HepG2 (cell line): ENCODE measurements around the gene TOB1. TPM values are rescaled to one million over a fixed set of nuclear protein-coding genes. Genes with fewer than 3 reads are reported as not detected.

ENCODE experiments used
- FOXA3 ChIP-seq: IDR thresholded peaks from 2 replicates; pipeline ENCODE4 v1.6.1; 2016; ENCODE audit warnings: missing genetic modification reagents, missing compliant biosample characterization
- FOXO1 ChIP-seq: sonication (generic); formaldehyde crosslinking; IDR thresholded peaks from 2 replicates; pipeline ENCODE4 v1.4.0; 2020; ENCODE audit warnings: missing genetic modification reagents
- HDAC2 ChIP-seq: sonication (generic); formaldehyde crosslinking; IDR thresholded peaks from 2 replicates; pipeline ENCODE4 v1.4.0; 2020; ENCODE audit warnings: missing genetic modification reagents
- HMG20B ChIP-seq: conservative IDR thresholded peaks from 2 replicates; pipeline ENCODE4 v1.6.1; 2016; ENCODE audit warnings: missing genetic modification reagents, missing compliant biosample characterization
- KDM3A ChIP-seq: IDR thresholded peaks from 2 replicates; pipeline ENCODE4 v1.6.1; 2018; ENCODE audit warnings: low read depth, missing compliant biosample characterization
- MBD4 ChIP-seq: IDR thresholded peaks from 2 replicates; pipeline ENCODE4 v1.6.1; 2012; ENCODE audit warnings: low read length, inconsistent platforms, borderline replicate concordance
- MXD4 ChIP-seq: IDR thresholded peaks from 2 replicates; pipeline ENCODE4 v1.6.1; 2016; ENCODE audit warnings: mild to moderate bottlenecking, missing biosample characterization, missing genetic modification reagents
- TFDP2 ChIP-seq: sonication (generic); formaldehyde crosslinking; IDR thresholded peaks from 2 replicates; pipeline ENCODE4 v1.4.0; 2020; ENCODE audit warnings: missing genetic modification reagents
- ZBTB26 ChIP-seq: IDR thresholded peaks from 2 replicates; pipeline ENCODE4 v1.6.1; 2016; ENCODE audit warnings: missing compliant biosample characterization, missing genetic modification reagents, borderline replicate concordance
- ZBTB7A ChIP-seq: sonication (generic); formaldehyde crosslinking; IDR thresholded peaks from 2 replicates; pipeline ENCODE4 v1.8.0; 2022; ENCODE audit warnings: mild to moderate bottlenecking, missing genetic modification reagents
- ZNF253 ChIP-seq: sonication (generic); formaldehyde crosslinking; IDR thresholded peaks from 2 replicates; pipeline ENCODE4 v1.8.0; 2022; ENCODE audit warnings: mild to moderate bottlenecking, missing genetic modification reagents, borderline replicate concordance
- ZNF335 ChIP-seq: sonication (generic); formaldehyde crosslinking; IDR thresholded peaks from 2 replicates; pipeline ENCODE4 v1.4.0; 2020; ENCODE audit warnings: missing genetic modification reagents
- ZNF605 ChIP-seq: sonication (generic); formaldehyde crosslinking; IDR thresholded peaks from 2 replicates; pipeline ENCODE4 v1.8.0; 2022; ENCODE audit warnings: mild to moderate bottlenecking, missing genetic modification reagents
- polyA plus RNA-seq, 8 experiments: library from polyadenylated mRNA; depleted of rRNA in 3 of 8; stranded (reverse) in 7 of 8; unstranded in 1 of 8; fragments of >200 nt; fragmentation: Illumina TruSeq in 4 of 8; extraction: Trizol in 4 of 8; gene quantifications; 2 replicates each; pipeline versions ENCODE4 v1.2.1 to v1.2.3, GENCODE V29; 2011 to 2016; ENCODE audit warnings: low read depth in 4 of 8, missing spikeins in 1 of 8, mixed read lengths in 1 of 8; ENCODE audit not compliant: insufficient read depth in 1 of 8
- total RNA-seq, 5 experiments: library from RNA; depleted of rRNA; stranded (reverse); fragments of >200 nt; fragmentation: Illumina TruSeq; extraction: Trizol; gene quantifications; 2 replicates each; pipeline ENCODE4 v1.2.3, GENCODE V29; 2016; ENCODE audit warnings: low read depth in 1 of 5
- TF ChIP-seq, protein P1 (sequence below): sonication (generic); formaldehyde crosslinking; IDR thresholded peaks from 2 replicates; pipeline ENCODE4 v1.9.0; 2021; ENCODE audit warnings: missing genetic modification reagents, mild to moderate bottlenecking, borderline replicate concordance
- TF ChIP-seq, protein P2 (sequence below): sonication (generic); formaldehyde crosslinking; IDR thresholded peaks from 2 replicates; pipeline ENCODE4 v1.5.1; 2020; ENCODE audit warnings: missing genetic modification reagents, mild to moderate bottlenecking, borderline replicate concordance
- TF ChIP-seq, protein P3 (sequence below): sonication (generic); formaldehyde crosslinking; IDR thresholded peaks from 2 replicates; pipeline ENCODE4 v1.8.1; 2023; ENCODE audit warnings: mild to moderate bottlenecking, missing genetic modification reagents
- TF ChIP-seq, protein P4 (sequence below), 2 experiments: sonication (generic) in 1 of 2; formaldehyde crosslinking in 1 of 2; IDR thresholded peaks; 2 replicates each; pipeline versions ENCODE4 v1.4.0 to v1.6.1; 2016 to 2020; ENCODE audit warnings: borderline replicate concordance in 1 of 2, low read depth in 1 of 2, mild to moderate bottlenecking in 1 of 2, missing genetic modification reagents in 1 of 2
- TF ChIP-seq, protein P5 (sequence below): IDR thresholded peaks from 2 replicates; pipeline ENCODE4 v1.6.1; 2018; ENCODE audit warnings: missing genetic modification reagents, mild to moderate bottlenecking, missing compliant biosample characterization

The TOB1 gene
- total and polyA plus RNA-seq, 2 of the 13 experiments (the other 11 are each of a cell fraction or from before 2014, with no cell fraction given), result 21.9 to 57.7 TPM

GRCh38 chr17:50853015-50853615, 13.0 kb downstream of the TOB1 start (continued):
- TF ChIP-seq, protein P1, sequence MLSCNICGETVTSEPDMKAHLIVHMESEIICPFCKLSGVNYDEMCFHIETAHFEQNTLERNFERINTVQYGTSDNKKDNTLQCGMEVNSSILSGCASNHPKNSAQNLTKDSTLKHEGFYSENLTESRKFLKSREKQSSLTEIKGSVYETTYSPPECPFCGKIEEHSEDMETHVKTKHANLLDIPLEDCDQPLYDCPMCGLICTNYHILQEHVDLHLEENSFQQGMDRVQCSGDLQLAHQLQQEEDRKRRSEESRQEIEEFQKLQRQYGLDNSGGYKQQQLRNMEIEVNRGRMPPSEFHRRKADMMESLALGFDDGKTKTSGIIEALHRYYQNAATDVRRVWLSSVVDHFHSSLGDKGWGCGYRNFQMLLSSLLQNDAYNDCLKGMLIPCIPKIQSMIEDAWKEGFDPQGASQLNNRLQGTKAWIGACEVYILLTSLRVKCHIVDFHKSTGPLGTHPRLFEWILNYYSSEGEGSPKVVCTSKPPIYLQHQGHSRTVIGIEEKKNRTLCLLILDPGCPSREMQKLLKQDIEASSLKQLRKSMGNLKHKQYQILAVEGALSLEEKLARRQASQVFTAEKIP (CRISPR knock-in tag), result no peak
- TF ChIP-seq, protein P2, sequence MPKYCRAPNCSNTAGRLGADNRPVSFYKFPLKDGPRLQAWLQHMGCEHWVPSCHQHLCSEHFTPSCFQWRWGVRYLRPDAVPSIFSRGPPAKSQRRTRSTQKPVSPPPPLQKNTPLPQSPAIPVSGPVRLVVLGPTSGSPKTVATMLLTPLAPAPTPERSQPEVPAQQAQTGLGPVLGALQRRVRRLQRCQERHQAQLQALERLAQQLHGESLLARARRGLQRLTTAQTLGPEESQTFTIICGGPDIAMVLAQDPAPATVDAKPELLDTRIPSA (CRISPR knock-in tag), result no peak
- TF ChIP-seq HMG20B (CRISPR knock-in tag), result no peak
- no peak for TF ChIP-seq ZNF253 (CRISPR knock-in tag)
- TF ChIP-seq ZNF335, result peak; percentile 54; the same call in 1 of the 2 replicates
- TF ChIP-seq KDM3A (CRISPR knock-in tag), result peak; percentile 44; the same call in 1 of the 2 replicates
- TF ChIP-seq ZBTB26 (CRISPR knock-in tag), result no peak
- TF ChIP-seq MXD4 (CRISPR knock-in tag), result no peak
- TF ChIP-seq HDAC2, result peak; percentile 62
- TF ChIP-seq, protein P3, sequence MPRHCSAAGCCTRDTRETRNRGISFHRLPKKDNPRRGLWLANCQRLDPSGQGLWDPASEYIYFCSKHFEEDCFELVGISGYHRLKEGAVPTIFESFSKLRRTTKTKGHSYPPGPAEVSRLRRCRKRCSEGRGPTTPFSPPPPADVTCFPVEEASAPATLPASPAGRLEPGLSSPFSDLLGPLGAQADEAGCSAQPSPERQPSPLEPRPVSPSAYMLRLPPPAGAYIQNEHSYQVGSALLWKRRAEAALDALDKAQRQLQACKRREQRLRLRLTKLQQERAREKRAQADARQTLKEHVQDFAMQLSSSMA (CRISPR knock-in tag), result no peak
- TF ChIP-seq FOXO1, result peak; percentile 23; the same call in 1 of the 2 replicates
- peak; percentile 19; the same call in 1 of the 2 replicates for TF ChIP-seq TFDP2 (CRISPR knock-in tag)
- TF ChIP-seq, protein P4, sequence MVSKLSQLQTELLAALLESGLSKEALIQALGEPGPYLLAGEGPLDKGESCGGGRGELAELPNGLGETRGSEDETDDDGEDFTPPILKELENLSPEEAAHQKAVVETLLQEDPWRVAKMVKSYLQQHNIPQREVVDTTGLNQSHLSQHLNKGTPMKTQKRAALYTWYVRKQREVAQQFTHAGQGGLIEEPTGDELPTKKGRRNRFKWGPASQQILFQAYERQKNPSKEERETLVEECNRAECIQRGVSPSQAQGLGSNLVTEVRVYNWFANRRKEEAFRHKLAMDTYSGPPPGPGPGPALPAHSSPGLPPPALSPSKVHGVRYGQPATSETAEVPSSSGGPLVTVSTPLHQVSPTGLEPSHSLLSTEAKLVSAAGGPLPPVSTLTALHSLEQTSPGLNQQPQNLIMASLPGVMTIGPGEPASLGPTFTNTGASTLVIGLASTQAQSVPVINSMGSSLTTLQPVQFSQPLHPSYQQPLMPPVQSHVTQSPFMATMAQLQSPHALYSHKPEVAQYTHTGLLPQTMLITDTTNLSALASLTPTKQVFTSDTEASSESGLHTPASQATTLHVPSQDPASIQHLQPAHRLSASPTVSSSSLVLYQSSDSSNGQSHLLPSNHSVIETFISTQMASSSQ (IDR thresholded peaks at IDR 0.05; ENCODE audit: low read depth), result 0 out of 2 replicates have a peak, but pooled peaks have one; percentile 16
- TF ChIP-seq, protein P4 (CRISPR knock-in tag; IDR thresholded peaks at IDR 0.05; ENCODE audit: borderline replicate concordance), result peak; percentile 37; the same call in 1 of the 2 replicates
- TF ChIP-seq, protein P5, sequence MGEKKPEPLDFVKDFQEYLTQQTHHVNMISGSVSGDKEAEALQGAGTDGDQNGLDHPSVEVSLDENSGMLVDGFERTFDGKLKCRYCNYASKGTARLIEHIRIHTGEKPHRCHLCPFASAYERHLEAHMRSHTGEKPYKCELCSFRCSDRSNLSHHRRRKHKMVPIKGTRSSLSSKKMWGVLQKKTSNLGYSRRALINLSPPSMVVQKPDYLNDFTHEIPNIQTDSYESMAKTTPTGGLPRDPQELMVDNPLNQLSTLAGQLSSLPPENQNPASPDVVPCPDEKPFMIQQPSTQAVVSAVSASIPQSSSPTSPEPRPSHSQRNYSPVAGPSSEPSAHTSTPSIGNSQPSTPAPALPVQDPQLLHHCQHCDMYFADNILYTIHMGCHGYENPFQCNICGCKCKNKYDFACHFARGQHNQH (CRISPR knock-in tag), result peak; percentile 76
- no peak for TF ChIP-seq MBD4
- peak; percentile 32; the same call in 1 of the 2 replicates for TF ChIP-seq FOXA3 (CRISPR knock-in tag)
- TF ChIP-seq ZBTB7A (CRISPR knock-in tag), result no peak
- no peak for TF ChIP-seq ZNF605 (CRISPR knock-in tag)
